Smooth muscle cell (in vitro differentiated cells): ENCODE data around the gene POU2F3. TPM values are rescaled to one million over a fixed set of nuclear protein-coding genes. Genes with fewer than 3 reads are reported as not detected.

Source experiments
- DNase-seq: peaks from one replicate; lab custom pipeline; 2025; ENCODE audit not compliant: unreplicated experiment; lab: John Stamatoyannopoulos, UW
- H2AFZ ChIP-seq: fragments of 200-600 bp; sonication (generic); 2 replicates; pipeline ENCODE4 v1.6.0; 2016; ENCODE audit warnings: antibody characterized with exemption, low read depth, mild to moderate bottlenecking
- H3F3A ChIP-seq: fragments of 200-600 bp; sonication (generic); 2 replicates; pipeline ENCODE4 v1.6.0; 2017; ENCODE audit warnings: antibody characterized with exemption, low read depth
- H3K27ac ChIP-seq: fragments of 200-600 bp; sonication (generic); 2 replicates; pipeline ENCODE4 v1.5.1; 2016; ENCODE audit warnings: low read depth, mild to moderate bottlenecking
- H3K27me3 ChIP-seq: fragments of 200-600 bp; sonication (generic); 2 replicates; pipeline ENCODE4 v1.6.1; 2016; ENCODE audit warnings: low read depth, mild to moderate bottlenecking
- H3K36me3 ChIP-seq: fragments of 200-600 bp; sonication (generic); 2 replicates; pipeline ENCODE4 v1.5.1; 2016; ENCODE audit warnings: low read depth
- H3K4me1 ChIP-seq: fragments of 200-600 bp; sonication (generic); 2 replicates; pipeline ENCODE4 v1.5.1; 2016; ENCODE audit warnings: low read depth
- H3K4me2 ChIP-seq: fragments of 200-600 bp; sonication (generic); 2 replicates; pipeline ENCODE4 v1.6.0; 2016; ENCODE audit warnings: mild to moderate bottlenecking
- H3K4me3 ChIP-seq: fragments of 200-600 bp; sonication (generic); 2 replicates; pipeline ENCODE4 v1.5.1; 2016; ENCODE audit warnings: mild to moderate bottlenecking
- H3K79me2 ChIP-seq: fragments of 200-600 bp; sonication (generic); 2 replicates; pipeline ENCODE4 v1.6.0; 2016; ENCODE audit warnings: low read depth, mild to moderate bottlenecking
- H3K9ac ChIP-seq: fragments of 200-600 bp; sonication (generic); 2 replicates; pipeline ENCODE4 v1.6.0; 2016; ENCODE audit warnings: low read depth
- H3K9me3 ChIP-seq: fragments of 200-600 bp; sonication (generic); replicated peaks from 2 replicates; pipeline ENCODE4 v1.5.1; 2016; ENCODE audit warnings: low read depth
- H4K20me1 ChIP-seq: fragments of 200-600 bp; sonication (generic); 2 replicates; pipeline ENCODE4 v1.6.0; 2016; ENCODE audit warnings: low read depth
- CTCF ChIP-seq: fragments of 200-600 bp; sonication (generic); IDR thresholded peaks from 2 replicates; pipeline ENCODE4 v1.5.1; 2017; ENCODE audit warnings: borderline replicate concordance, mild to moderate bottlenecking, antibody characterized with exemption; ENCODE audit not compliant: insufficient read depth, poor library complexity, severe bottlenecking
- WGBS: methylation state at CpG from one replicate; pipeline ENCODE4 v1.1.7; 2016; ENCODE audit warnings: low lambda C conversion rate; 5-methylcytosine and 5-hydroxymethylcytosine counted together
- polyA plus RNA-seq: library from polyadenylated mRNA; unstranded; fragments of >200 nt; fragmentation: Nextera tagmentation; extraction: Ambion mirVana; gene quantifications from 2 replicates; pipeline ENCODE4 v1.2.1, GENCODE V29; 2016
- total RNA-seq: library from RNA; depleted of rRNA; stranded (reverse); fragments of >200 nt; gene quantifications from 2 replicates; pipeline ENCODE4 v1.2.3, GENCODE V29; 2014

Gene POU2F3
- total and polyA plus RNA-seq, 2 experiments from 2014 or later = 2.8 TPM; not detected in 1

- Histone ChIP-seq H2AFZ (no peak overlapping the region), H3K27ac (no peak overlapping the region), H3K4me1 (peaks cover 9% of the 10 kb centered on the region), H3K36me3 (no peaks in the 10 kb centered on the region), H3K4me3 (no peak overlapping the region), H3K9ac (no peak overlapping the region), H4K20me1 (no peaks in the 10 kb centered on the region), H3K9me3 (no peaks in the 10 kb centered on the region), H3K27me3 (no peaks in the 10 kb centered on the region), H3K79me2 (no peaks in the 10 kb centered on the region), H3K4me2 (no peak overlapping the region), H3F3A (peaks cover 4% of the 10 kb centered on the region)
- DNase-seq = no peak
- no peak for TF ChIP-seq CTCF
- 90% methylated on average over 6 of the region's 6 CpGs for whole genome bisulfite sequencing
These were observed 44.3 kb downstream of the POU2F3 start for GRCh38 chr11:120284272-120284671.

DNA sequence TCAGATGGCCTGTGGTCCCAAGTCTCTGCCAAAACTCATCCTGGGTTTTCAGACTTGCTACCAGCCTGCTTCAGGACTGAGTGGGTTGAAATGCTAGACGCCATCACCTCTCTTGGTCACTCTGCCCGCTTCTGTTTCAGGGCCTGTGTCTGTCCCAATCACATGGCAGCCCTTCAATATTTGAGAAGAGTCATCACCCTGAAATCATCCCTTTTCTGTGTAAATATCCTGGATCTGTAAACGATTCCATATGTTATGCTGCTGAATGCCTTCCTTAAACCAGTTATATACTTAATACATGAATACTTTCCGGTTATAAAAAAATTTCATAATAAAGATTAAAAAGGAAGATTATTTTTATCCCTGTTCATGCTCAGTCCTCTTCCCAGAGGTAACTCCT is 45.3 kb downstream of the POU2F3 start:
- H3F3A ChIP-seq = peaks cover 4% of the 10 kb centered on the region
- DNase-seq = no peak
- H3K4me3 ChIP-seq = no peak overlapping the region
- H2AFZ ChIP-seq = no peak overlapping the region
- H3K27me3 ChIP-seq = peaks cover 8% of the 10 kb centered on the region
- H3K9ac ChIP-seq = no peak overlapping the region
- no peaks in the 10 kb centered on the region for H3K79me2 ChIP-seq
- no peak for TF ChIP-seq CTCF
- no peaks in the 10 kb centered on the region for H4K20me1 ChIP-seq
- no peaks in the 10 kb centered on the region for H3K9me3 ChIP-seq
- 85% methylated on average over 4 of the region's 4 CpGs for WGBS
- H3K36me3 ChIP-seq = no peaks in the 10 kb centered on the region
- no peak overlapping the region for H3K4me2 ChIP-seq
- H3K4me1 ChIP-seq = peaks cover 9% of the 10 kb centered on the region
- H3K27ac ChIP-seq = no peak overlapping the region

GRCh38 chr11:120288021-120288420 is 48.1 kb downstream of the POU2F3 start:
- H3K9me3 ChIP-seq = no peaks in the 10 kb centered on the region
- no peak overlapping the region for H3K27ac ChIP-seq
- no peak for DNase-seq
- H3K4me1 ChIP-seq = no peaks in the 10 kb centered on the region
- no peak for TF ChIP-seq CTCF
- 81% methylated on average over 2 of the region's 2 CpGs for WGBS
- H3K27me3 ChIP-seq = peaks cover 19% of the 10 kb centered on the region
- no peak overlapping the region for H3K4me2 ChIP-seq
- no peak overlapping the region for H3K9ac ChIP-seq
- H4K20me1 ChIP-seq = no peaks in the 10 kb centered on the region
- H3K36me3 ChIP-seq = no peaks in the 10 kb centered on the region
- no peaks in the 10 kb centered on the region for H3K79me2 ChIP-seq
- H3K4me3 ChIP-seq = no peak overlapping the region
- peaks cover 4% of the 10 kb centered on the region for H3F3A ChIP-seq
- H2AFZ ChIP-seq = no peak overlapping the region

DNA sequence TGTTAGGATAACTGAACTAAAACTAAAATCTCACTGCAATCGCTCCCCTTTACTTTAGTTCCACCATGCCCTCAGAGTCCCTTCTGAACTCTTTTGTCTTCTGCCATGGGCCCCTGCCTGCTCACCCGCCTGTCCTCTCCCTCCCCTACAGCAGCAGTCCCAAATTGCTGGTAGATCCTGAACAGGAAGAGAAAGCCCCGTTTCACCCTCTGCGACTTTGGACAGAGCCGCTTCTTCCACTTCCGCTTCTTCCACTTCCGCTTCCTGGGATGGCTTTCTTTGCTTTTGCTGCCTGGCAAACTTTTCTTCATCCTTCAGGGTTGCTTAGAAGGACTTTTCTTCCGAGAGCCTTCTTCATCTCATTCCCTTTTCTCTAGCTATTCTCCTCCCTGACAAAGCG is 49.5 kb downstream of the POU2F3 start:
- H3K27me3 ChIP-seq = peaks cover 30% of the 10 kb centered on the region
- H4K20me1 ChIP-seq = no peaks in the 10 kb centered on the region
- H3K36me3 ChIP-seq = no peaks in the 10 kb centered on the region
- H3K4me2 ChIP-seq = no peak overlapping the region
- WGBS = 84% methylated on average over 9 of the region's 9 CpGs
- peaks cover 4% of the 10 kb centered on the region for H3F3A ChIP-seq
- H2AFZ ChIP-seq = no peak overlapping the region
- no peaks in the 10 kb centered on the region for H3K9me3 ChIP-seq
- TF ChIP-seq CTCF = no peak
- no peaks in the 10 kb centered on the region for H3K79me2 ChIP-seq
- H3K9ac ChIP-seq = no peak overlapping the region
- no peak for DNase-seq
- no peak overlapping the region for H3K4me3 ChIP-seq
- H3K4me1 ChIP-seq = no peaks in the 10 kb centered on the region
- no peak overlapping the region for H3K27ac ChIP-seq
